Stomach smooth muscle (tissue), 2 donors: ENCODE data around the gene CERK.

Source experiments
- H3K27ac ChIP-seq: one replicate; pipeline ENCODE4 v1.7.0; 2013; ENCODE audit warnings: mild to moderate bottlenecking, low read length, inconsistent platforms
- H3K27me3 ChIP-seq, 2 donors: one replicate each; pipeline ENCODE4 v1.7.0; 2013; ENCODE audit warnings: low read length in 2 of 2; ENCODE audit not compliant: insufficient read depth in 2 of 2, control insufficient read depth in 1 of 2
- H3K36me3 ChIP-seq, 2 donors: one replicate each; pipeline ENCODE4 v1.7.0; 2013; ENCODE audit warnings: low read length in 2 of 2; ENCODE audit not compliant: control insufficient read depth in 2 of 2, insufficient read depth in 2 of 2
- H3K4me1 ChIP-seq: one replicate; pipeline ENCODE4 v1.7.0; 2013; ENCODE audit warnings: low read length; ENCODE audit not compliant: control insufficient read depth, insufficient read depth
- H3K4me3 ChIP-seq, 2 donors: one replicate each; pipeline ENCODE4 v1.7.0; 2013; ENCODE audit warnings: low read length in 2 of 2
- H3K9ac ChIP-seq, 2 donors: one replicate each; pipeline ENCODE4 v1.7.0; 2013; ENCODE audit warnings: low read length in 2 of 2, mild to moderate bottlenecking in 1 of 2
- H3K9me3 ChIP-seq, 2 donors: one replicate each; pipeline ENCODE4 v1.7.0; 2013; ENCODE audit warnings: low read length in 2 of 2; ENCODE audit not compliant: control insufficient read depth in 2 of 2
- donor health status: healthy.
- donor health status: Pancreatic carcinoma.

The CERK gene

GRCh38 chr22:46764140-46764680 lies 26.2 kb upstream of the CERK start:
- Histone ChIP-seq H3K9me3 (no peaks in the 10 kb centered on the region), H3K9ac (no peak overlapping the region), H3K27ac (no peak overlapping the region), H3K4me3 (no peak overlapping the region), H3K36me3 (no peaks in the 10 kb centered on the region), H3K27me3 (no peaks in the 10 kb centered on the region), H3K4me1 (peaks cover 26% of the 10 kb centered on the region)

- H3K4me3 ChIP-seq: peak overlapping the region; percentile 85 to 98
- H3K36me3 ChIP-seq: no peaks in the 10 kb centered on the region
- H3K9me3 ChIP-seq: no peaks in the 10 kb centered on the region
- H3K9ac ChIP-seq: peak overlapping the region; percentile 96 to 99
- no peaks in the 10 kb centered on the region for H3K27me3 ChIP-seq
- peak overlapping the region; percentile 98 for H3K27ac ChIP-seq
- peaks cover 23% of the 10 kb centered on the region for H3K4me1 ChIP-seq
Measured at GRCh38 chr22:46763051-46763705, 25.1 kb upstream of the CERK start.

- Histone ChIP-seq H3K9ac (peak within 1 kb of the TSS; percentile 96 to 99), H3K4me1 (peaks cover 21% of the 10 kb centered on the region), H3K27ac (peak within 1 kb of the TSS; percentile 98)
Measured at GRCh38 chr22:46762238-46763050, 24.4 kb upstream of the CERK start, which contains the start of gene TBC1D22A. TSS of gene TBC1D22A (plus strand) at chr22:46762650. CDS start at chr22:46762787, 137 bp downstream.

GRCh38 chr22:46761539-46762237 lies 23.6 kb upstream of the CERK start:
- Histone ChIP-seq H3K9ac (peak overlapping the region; percentile 96 to 99), H3K4me1 (peaks cover 19% of the 10 kb centered on the region), H3K27ac (peak overlapping the region; percentile 98), H3K27me3 (no peaks in the 10 kb centered on the region), H3K36me3 (no peaks in the 10 kb centered on the region), H3K9me3 (no peaks in the 10 kb centered on the region), H3K4me3 (peak overlapping the region; percentile 85 to 98)

More at GRCh38 chr22:46762238-46763050, 24.4 kb upstream of the CERK start, which contains the start of gene TBC1D22A:
- Histone ChIP-seq H3K36me3 (no peaks in the 10 kb centered on the region), H3K27me3 (no peaks in the 10 kb centered on the region), H3K9me3 (no peaks in the 10 kb centered on the region), H3K4me3 (peak within 1 kb of the TSS; percentile 85 to 98)

- H3K4me3 ChIP-seq: peak overlapping the region in 1 of 2 donors; percentile 98
- no peak overlapping the region for H3K27ac ChIP-seq
- H3K4me1 ChIP-seq: peaks cover 19% of the 10 kb centered on the region
- H3K36me3 ChIP-seq: no peaks in the 10 kb centered on the region
- H3K9ac ChIP-seq: peak overlapping the region in 1 of 2 donors; percentile 7
- H3K27me3 ChIP-seq: no peaks in the 10 kb centered on the region
- H3K9me3 ChIP-seq: no peaks in the 10 kb centered on the region
Measured at GRCh38 chr22:46761017-46761416, 23.0 kb upstream of the CERK start.

GRCh38 chr22:46758867-46759290 lies 20.8 kb upstream of the CERK start:
- H3K27ac ChIP-seq: no peak overlapping the region
- no peak overlapping the region for H3K4me3 ChIP-seq
- H3K27me3 ChIP-seq: no peaks in the 10 kb centered on the region
- H3K9ac ChIP-seq: no peak overlapping the region
- H3K4me1 ChIP-seq: peaks cover 24% of the 10 kb centered on the region
- H3K36me3 ChIP-seq: no peaks in the 10 kb centered on the region
- H3K9me3 ChIP-seq: no peaks in the 10 kb centered on the region

- H3K36me3 ChIP-seq: no peaks in the 10 kb centered on the region
- H3K4me1 ChIP-seq: peaks cover 22% of the 10 kb centered on the region
- no peak overlapping the region for H3K27ac ChIP-seq
- H3K4me3 ChIP-seq: no peak overlapping the region
- no peaks in the 10 kb centered on the region for H3K9me3 ChIP-seq
- H3K27me3 ChIP-seq: no peaks in the 10 kb centered on the region
- no peak overlapping the region for H3K9ac ChIP-seq
Measured at GRCh38 chr22:46758121-46758520, 20.1 kb upstream of the CERK start.

- Histone ChIP-seq H3K36me3 (no peaks in the 10 kb centered on the region), H3K4me1 (peaks cover 22% of the 10 kb centered on the region), H3K27ac (no peak overlapping the region), H3K4me3 (no peak overlapping the region), H3K9me3 (no peaks in the 10 kb centered on the region), H3K9ac (no peak overlapping the region), H3K27me3 (no peaks in the 10 kb centered on the region)
Measured at GRCh38 chr22:46757104-46757503, 19.1 kb upstream of the CERK start.

GRCh38 chr22:46756097-46756496 lies 18.0 kb upstream of the CERK start:
- H3K27me3 ChIP-seq: no peaks in the 10 kb centered on the region
- H3K4me3 ChIP-seq: no peak overlapping the region
- no peaks in the 10 kb centered on the region for H3K9me3 ChIP-seq
- no peak overlapping the region for H3K27ac ChIP-seq
- H3K36me3 ChIP-seq: no peaks in the 10 kb centered on the region
- H3K4me1 ChIP-seq: peaks cover 17% of the 10 kb centered on the region
- H3K9ac ChIP-seq: no peak overlapping the region

GRCh38 chr22:46755525-46755924 lies 17.5 kb upstream of the CERK start:
- Histone ChIP-seq H3K27ac (no peak overlapping the region), H3K27me3 (peaks cover 0 to under 1% of the 10 kb centered on the region in 2 donors), H3K9me3 (no peaks in the 10 kb centered on the region), H3K4me1 (peaks cover 15% of the 10 kb centered on the region), H3K4me3 (no peak overlapping the region), H3K36me3 (no peaks in the 10 kb centered on the region), H3K9ac (no peak overlapping the region)
